Ascending aorta (tissue), 2 donors: ENCODE results near the gene GLG1. TPM values are rescaled to one million over a fixed set of nuclear protein-coding genes. Genes with fewer than 3 reads are reported as not detected.

Experiments
- DNase-seq, 2 donors: peaks; one replicate each; pipeline ENCODE4 v3.0.0-alpha.2; 2019; ENCODE audit warnings: low spot score in 2 of 2
- H3K27ac ChIP-seq, 2 donors: fragments of 200-600 bp; sonication (generic); one replicate each; pipeline ENCODE4 v1.5.1; 2016 to 2017; ENCODE audit warnings: mild to moderate bottlenecking in 1 of 2
- H3K27me3 ChIP-seq: fragments of 200-600 bp; sonication (generic); one replicate; pipeline ENCODE4 v1.5.1; 2017
- H3K36me3 ChIP-seq, 2 donors: fragments of 200-600 bp; sonication (generic); one replicate each; pipeline ENCODE4 v1.5.1; 2016
- H3K4me1 ChIP-seq, 2 donors: fragments of 200-600 bp; sonication (generic); one replicate each; pipeline ENCODE4 v1.5.1; 2016 to 2017; ENCODE audit warnings: mild to moderate bottlenecking in 1 of 2
- H3K4me3 ChIP-seq, 2 donors: fragments of 200-600 bp; sonication (generic); one replicate each; pipeline ENCODE4 v1.5.1; 2016 to 2017; ENCODE audit warnings: mild to moderate bottlenecking in 1 of 2
- H3K9me3 ChIP-seq, 2 donors: fragments of 200-600 bp; sonication (generic); one replicate each; pipeline ENCODE4 v1.5.1; 2016
- intact Hi-C: fragments of 100-400 bp; cut with DNase I; formaldehyde crosslinking; loops from one replicate; pipeline ENCODE4 v1.15.1; 2023
- total RNA-seq: library from RNA; depleted of rRNA; stranded (reverse); fragments of >200 nt; gene quantifications from one replicate; pipeline ENCODE4 v1.1.0, GENCODE V29; 2016
- TF ChIP-seq, protein P1 (sequence below), 3 experiments: fragments of 200-600 bp in 2 of 3; fragments of 450-650 bp in 1 of 3; sonication (generic) in 2 of 3; IDR thresholded peaks; one replicate each; pipeline ENCODE4 v1.5.1; 2016 to 2019; ENCODE audit warnings: antibody characterized with exemption in 3 of 3, mild to moderate bottlenecking in 1 of 3, moderate library complexity in 1 of 3

GLG1 gene
- total RNA-seq, 1 donor from 2014 or later, result 77.0 TPM

DNA sequence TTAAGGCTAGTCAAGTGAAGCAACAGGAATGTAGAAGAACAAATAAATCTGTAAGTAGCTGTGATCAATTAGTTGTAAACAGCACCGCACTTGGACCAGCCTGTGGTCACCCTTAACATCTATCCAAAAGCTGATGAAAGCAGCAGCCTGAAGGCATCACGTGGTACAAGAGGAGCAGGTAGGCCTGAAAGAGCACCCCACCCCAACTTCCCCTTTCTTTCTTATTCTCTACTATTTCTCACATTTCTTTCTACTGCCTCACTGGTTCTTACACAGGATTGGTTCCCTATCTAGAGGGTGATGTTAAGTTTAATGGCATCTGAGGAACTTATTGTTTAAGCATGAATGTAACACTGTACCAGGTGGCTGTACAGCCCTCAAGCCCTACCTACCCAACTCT, 143.0 kb downstream of the GLG1 start:
- DNase-seq, result no peak
- H3K27me3 ChIP-seq, result no peaks in the 10 kb centered on the region
- peaks cover 70 to 97% of the 10 kb centered on the region in 2 donors for H3K36me3 ChIP-seq
- no peaks in the 10 kb centered on the region for H3K9me3 ChIP-seq
- TF ChIP-seq, protein P1, sequence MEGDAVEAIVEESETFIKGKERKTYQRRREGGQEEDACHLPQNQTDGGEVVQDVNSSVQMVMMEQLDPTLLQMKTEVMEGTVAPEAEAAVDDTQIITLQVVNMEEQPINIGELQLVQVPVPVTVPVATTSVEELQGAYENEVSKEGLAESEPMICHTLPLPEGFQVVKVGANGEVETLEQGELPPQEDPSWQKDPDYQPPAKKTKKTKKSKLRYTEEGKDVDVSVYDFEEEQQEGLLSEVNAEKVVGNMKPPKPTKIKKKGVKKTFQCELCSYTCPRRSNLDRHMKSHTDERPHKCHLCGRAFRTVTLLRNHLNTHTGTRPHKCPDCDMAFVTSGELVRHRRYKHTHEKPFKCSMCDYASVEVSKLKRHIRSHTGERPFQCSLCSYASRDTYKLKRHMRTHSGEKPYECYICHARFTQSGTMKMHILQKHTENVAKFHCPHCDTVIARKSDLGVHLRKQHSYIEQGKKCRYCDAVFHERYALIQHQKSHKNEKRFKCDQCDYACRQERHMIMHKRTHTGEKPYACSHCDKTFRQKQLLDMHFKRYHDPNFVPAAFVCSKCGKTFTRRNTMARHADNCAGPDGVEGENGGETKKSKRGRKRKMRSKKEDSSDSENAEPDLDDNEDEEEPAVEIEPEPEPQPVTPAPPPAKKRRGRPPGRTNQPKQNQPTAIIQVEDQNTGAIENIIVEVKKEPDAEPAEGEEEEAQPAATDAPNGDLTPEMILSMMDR (IDR thresholded peaks at IDR 0.05), result no peak
- intact Hi-C loops, result no loop called here
- no peak overlapping the region for H3K27ac ChIP-seq
- H3K4me1 ChIP-seq, result no peaks in the 10 kb centered on the region
- no peak overlapping the region for H3K4me3 ChIP-seq

DNA sequence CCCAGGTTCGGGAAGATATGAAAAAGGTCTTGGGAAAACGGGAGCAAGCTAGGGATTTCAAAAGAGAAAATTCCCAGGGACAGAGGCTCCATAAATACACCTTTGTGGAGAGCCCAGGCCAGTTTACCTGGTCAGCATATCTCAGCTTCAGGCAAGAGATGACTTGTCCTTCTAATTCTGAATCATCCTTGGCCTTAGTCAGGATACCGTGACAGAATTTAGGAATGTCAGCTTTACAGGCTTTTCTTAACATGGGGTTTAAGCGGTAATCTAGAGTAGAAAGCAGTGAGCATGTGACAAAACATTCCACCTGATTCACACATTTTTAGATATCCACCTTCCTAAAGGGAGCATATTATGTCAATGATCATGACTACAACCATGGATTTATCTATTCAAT, 144.6 kb downstream of the GLG1 start:
- DNase-seq, result no peak
- H3K36me3 ChIP-seq, result peaks cover 74 to 94% of the 10 kb centered on the region in 2 donors
- H3K4me3 ChIP-seq, result no peak overlapping the region
- H3K4me1 ChIP-seq, result no peaks in the 10 kb centered on the region
- no peaks in the 10 kb centered on the region for H3K9me3 ChIP-seq
- H3K27me3 ChIP-seq, result no peaks in the 10 kb centered on the region
- intact Hi-C loops, result no loop called here
- TF ChIP-seq, protein P1 (IDR thresholded peaks at IDR 0.05), result no peak
- no peak overlapping the region for H3K27ac ChIP-seq

DNA sequence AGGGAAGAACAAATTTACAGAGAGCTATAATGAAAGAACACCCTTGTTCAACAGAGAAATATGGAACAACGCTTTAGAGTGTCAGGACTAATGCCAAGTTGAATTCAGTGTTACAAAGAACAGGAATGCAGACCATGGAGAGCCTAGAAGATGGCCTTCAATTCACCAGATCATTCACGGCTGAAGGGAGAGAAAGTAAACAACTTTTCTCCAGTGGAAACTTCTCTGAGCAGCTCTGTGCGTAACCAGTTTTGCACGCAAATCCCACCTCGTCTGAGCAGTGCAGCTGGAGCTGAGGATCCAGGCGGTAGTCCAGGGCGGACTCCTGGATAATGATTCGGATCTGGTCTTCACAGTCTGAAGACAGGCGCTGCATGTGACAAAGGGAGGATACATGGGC, 145.1 kb downstream of the GLG1 start:
- intact Hi-C loops, result no loop called here
- H3K9me3 ChIP-seq, result no peaks in the 10 kb centered on the region
- H3K4me3 ChIP-seq, result no peak overlapping the region
- no peaks in the 10 kb centered on the region for H3K27me3 ChIP-seq
- no peak overlapping the region for H3K27ac ChIP-seq
- peaks cover 74 to 94% of the 10 kb centered on the region in 2 donors for H3K36me3 ChIP-seq
- TF ChIP-seq, protein P1 (IDR thresholded peaks at IDR 0.05), result no peak
- DNase-seq, result no peak
- no peaks in the 10 kb centered on the region for H3K4me1 ChIP-seq

DNA sequence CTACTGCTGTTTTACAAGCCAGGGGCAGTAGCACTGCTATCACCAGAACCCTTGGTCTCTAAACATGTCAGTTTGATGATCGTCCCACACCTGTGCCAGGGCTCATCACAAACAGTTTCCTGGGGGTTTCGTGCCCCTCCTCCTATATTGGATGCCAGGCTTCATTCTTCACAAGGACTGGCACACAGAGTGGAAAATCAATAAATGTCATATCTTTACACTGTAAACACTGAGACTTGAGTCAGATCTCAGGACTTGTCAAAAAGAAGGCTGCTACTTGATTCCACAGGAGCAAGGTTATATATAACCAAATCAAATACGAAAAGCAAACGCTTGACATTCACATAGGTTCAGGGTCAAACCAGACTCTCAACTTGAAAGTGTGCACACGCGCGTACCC, 146.4 kb downstream of the GLG1 start:
- Histone ChIP-seq H3K9me3 (no peaks in the 10 kb centered on the region), H3K4me1 (no peaks in the 10 kb centered on the region), H3K4me3 (no peak overlapping the region), H3K27me3 (no peaks in the 10 kb centered on the region), H3K27ac (no peak overlapping the region), H3K36me3 (peaks cover 81 to 94% of the 10 kb centered on the region in 2 donors)
- TF ChIP-seq, protein P1 (IDR thresholded peaks at IDR 0.05), result no peak
- DNase-seq, result no peak
- intact Hi-C loops, result no loop called here

DNA sequence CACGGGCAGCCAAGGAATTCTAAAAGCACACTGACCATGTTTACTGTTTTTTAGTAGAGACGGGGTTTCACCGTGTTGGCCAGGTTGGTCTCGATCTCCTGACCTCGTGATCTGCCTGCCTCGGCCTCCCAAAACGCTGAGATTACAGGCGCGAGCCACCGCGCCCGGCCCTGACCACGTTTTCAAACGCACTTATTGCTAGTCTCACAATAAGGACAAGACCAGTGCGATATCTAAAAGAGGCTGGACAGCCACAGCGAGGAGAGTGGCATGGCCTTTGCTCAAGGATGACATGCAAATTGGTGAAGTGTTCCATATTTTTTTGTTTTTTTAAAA, 150.7 kb downstream of the GLG1 start:
- Histone ChIP-seq H3K9me3 (no peaks in the 10 kb centered on the region), H3K4me1 (no peaks in the 10 kb centered on the region), H3K27me3 (no peaks in the 10 kb centered on the region), H3K36me3 (peaks cover 62 to 84% of the 10 kb centered on the region in 2 donors), H3K4me3 (no peak overlapping the region), H3K27ac (no peak overlapping the region)
- intact Hi-C loops, result loop anchor here (10.0 kb wide), 1 partner anchor 169 kb away; no protein-coding TSS in a partner anchor
- TF ChIP-seq, protein P1 (IDR thresholded peaks at IDR 0.05), result no peak
- no peak for DNase-seq
